K562 (cell line): ENCODE measurements around the gene PAFAH2. TPM values are rescaled to one million over a fixed set of nuclear protein-coding genes. Genes with fewer than 3 reads are reported as not detected.

Source experiments
- ARHGAP35 ChIP-seq: fragments of 450-650 bp; IDR thresholded peaks from 2 replicates; pipeline ENCODE4 v1.6.1; 2018; ENCODE audit not compliant: partially characterized antibody
- BCL6 ChIP-seq: fragments of 250-450 bp; sonication (Bioruptor Pico); IDR thresholded peaks from 2 replicates; pipeline ENCODE4 v1.4.0; 2020
- CBFB ChIP-seq: sonication (generic); formaldehyde crosslinking; IDR thresholded peaks from 2 replicates; pipeline ENCODE4 v1.4.0; 2020; ENCODE audit warnings: mild to moderate bottlenecking, missing genetic modification reagents
- CGGBP1 ChIP-seq: fragments of 250-450 bp; sonication (Bioruptor Pico); IDR thresholded peaks from 2 replicates; pipeline ENCODE4 v1.9.0; 2021; ENCODE audit warnings: mild to moderate bottlenecking
- EZH2 ChIP-seq: IDR thresholded peaks from 2 replicates; pipeline ENCODE4 v1.6.1; 2012; ENCODE audit warnings: low read depth, mild to moderate bottlenecking, inconsistent platforms, low read length, borderline replicate concordance
- FOXP1 ChIP-seq: sonication (generic); formaldehyde crosslinking; IDR thresholded peaks from 2 replicates; pipeline ENCODE4 v1.8.0; 2022; ENCODE audit warnings: mild to moderate bottlenecking, missing genetic modification reagents
- MTA2 ChIP-seq: fragments of 450-650 bp; IDR thresholded peaks from 2 replicates; pipeline ENCODE4 v1.6.1; 2016; ENCODE audit warnings: low read depth
- NFRKB ChIP-seq: fragments of 450-650 bp; IDR thresholded peaks from 2 replicates; pipeline ENCODE4 v1.6.1; 2016; ENCODE audit warnings: low read depth
- PHF20 ChIP-seq: fragments of 450-650 bp; IDR thresholded peaks from 2 replicates; pipeline ENCODE4 v1.6.1; 2018; ENCODE audit not compliant: partially characterized antibody
- POLR2AphosphoS5 ChIP-seq: IDR thresholded peaks from 2 replicates; pipeline ENCODE4 v1.6.1; 2011; ENCODE audit warnings: mild to moderate bottlenecking, low read depth, low read length, moderate library complexity; ENCODE audit not compliant: control insufficient read depth, insufficient read depth
- SAFB ChIP-seq: fragments of 200-400 bp; formaldehyde crosslinking; IDR thresholded peaks from 2 replicates; pipeline ENCODE4 v1.6.1; 2017; ENCODE audit warnings: low read depth, low read length, borderline replicate concordance
- SP1 ChIP-seq: sonication (generic); formaldehyde crosslinking; IDR thresholded peaks from 2 replicates; pipeline ENCODE4 v1.8.1; 2022; ENCODE audit warnings: mild to moderate bottlenecking, missing genetic modification reagents
- SPI1 ChIP-seq: IDR thresholded peaks from 2 replicates; pipeline ENCODE4 v1.6.1; 2011; ENCODE audit warnings: low read depth, low read length, control low read depth, borderline replicate concordance
- STAG1 ChIP-seq: sonication (generic); formaldehyde crosslinking; IDR thresholded peaks from 2 replicates; pipeline ENCODE4 v1.5.0; 2020; ENCODE audit warnings: missing genetic modification reagents, borderline replicate concordance
- ZBTB12 ChIP-seq: fragments of 250-450 bp; sonication (Bioruptor Pico); IDR thresholded peaks from 2 replicates; pipeline ENCODE4 v1.4.0; 2020
- ZBTB49 ChIP-seq: sonication (generic); formaldehyde crosslinking; IDR thresholded peaks from 2 replicates; pipeline ENCODE4 v1.8.0; 2022; ENCODE audit warnings: missing genetic modification reagents, mild to moderate bottlenecking, borderline replicate concordance
- ZNF12 ChIP-seq: sonication (generic); formaldehyde crosslinking; IDR thresholded peaks from 2 replicates; pipeline ENCODE4 v1.4.0; 2020; ENCODE audit warnings: mild to moderate bottlenecking, missing genetic modification reagents
- ZNF239 ChIP-seq: fragments of 250-450 bp; sonication (Bioruptor Pico); IDR thresholded peaks from 2 replicates; pipeline ENCODE4 v1.4.0; 2020; ENCODE audit warnings: mild to moderate bottlenecking
- ZNF253 ChIP-seq: fragments of 250-450 bp; sonication (Bioruptor Pico); conservative IDR thresholded peaks from 2 replicates; pipeline ENCODE4 v1.6.1; 2021; ENCODE audit warnings: mild to moderate bottlenecking
- ZNF583 ChIP-seq: fragments of 250-450 bp; sonication (Bioruptor Pico); IDR thresholded peaks from 2 replicates; pipeline ENCODE4 v1.4.0; 2020
- ZNF592 ChIP-seq: fragments of 450-650 bp; IDR thresholded peaks from 2 replicates; pipeline ENCODE4 v1.6.1; 2017; ENCODE audit warnings: antibody characterized with exemption, mild to moderate bottlenecking
- polyA plus RNA-seq, 8 experiments: library from polyadenylated mRNA; depleted of rRNA in 4 of 8; stranded (reverse) in 5 of 8; unstranded in 3 of 8; fragments of >200 nt; fragmentation: Nextera tagmentation in 2 of 8; fragmentation: Illumina TruSeq in 1 of 8; extraction: Ambion mirVana in 2 of 8; extraction: Trizol in 1 of 8; gene quantifications; 2 replicates each; pipeline versions ENCODE4 v1.2.1 to v1.2.3, GENCODE V29; 2011 to 2014; ENCODE audit warnings: inconsistent platforms in 1 of 8, missing spikeins in 1 of 8
- total RNA-seq, 7 experiments: library from RNA; depleted of rRNA in 6 of 7; stranded (reverse); fragments of >200 nt in 6 of 7; fragmentation: Illumina TruSeq in 2 of 7; extraction: Trizol in 2 of 7; gene quantifications; 2 replicates each; pipeline versions ENCODE4 v1.2.1 to v1.2.3, GENCODE V29; 2011 to 2021; ENCODE audit warnings: low replicate concordance in 1 of 7

PAFAH2 gene
- total and polyA plus RNA-seq, 9 of the 15 experiments (the other 6 are each of a cell fraction or from before 2014, with no cell fraction given): 4.2 to 10.9 (median 6.8) TPM

- TF ChIP-seq ZNF583 (peak; percentile 82), ARHGAP35 (peak; percentile 56), SP1 (peak; percentile 100), STAG1 (CRISPR knock-in tag) (peak; percentile 95), CGGBP1 (CRISPR knock-in tag) (peak; percentile 95; the same call in 1 of the 2 replicates), ZNF239 (CRISPR knock-in tag) (peak; percentile 80), ZBTB49 (no peak), BCL6 (peak; percentile 72), ZNF592 (peak; percentile 99), FOXP1 (CRISPR knock-in tag) (peak; percentile 53; the same call in 1 of the 2 replicates), SPI1 (peak; percentile 54; the same call in 1 of the 2 replicates), MTA2 (peak; percentile 58), ZNF12 (CRISPR knock-in tag) (0 out of 2 replicates have a peak, but pooled peaks have one; percentile 13), SAFB (no peak), POLR2AphosphoS5 (0 out of 2 replicates have a peak, but pooled peaks have one; percentile 31), EZH2 (no peak), PHF20 (peak; percentile 83), NFRKB (peak; percentile 95), CBFB (peak; percentile 93; the same call in 1 of the 2 replicates), ZBTB12 (CRISPR knock-in tag) (peak; percentile 83), ZNF253 (CRISPR knock-in tag) (no peak)
Observed at GRCh38 chr1:25997828-25998761, at the start of gene PAFAH2 (continued).
